ENCODE data around the gene FRMPD2. TPM values are rescaled to one million over a fixed set of nuclear protein-coding genes. Genes with fewer than 3 reads are reported as not detected.
"Not testable (repeated sequence)": the region's sequence is repeated elsewhere in the genome, so short reads cannot be mapped to it uniquely, and the experiment has no call there.

The FRMPD2 gene
- total RNA-seq, 1 experiment from 2014 or later, result 1.1 TPM

- H3K4me1 Mint-ChIP-seq; POLR2A ChIA-PET; DNase-seq (ENCODE audit: low spot score); CTCF ChIA-PET; H3K27me3 Mint-ChIP-seq (ENCODE audit: low read depth); H3K36me3 Mint-ChIP-seq; H3K4me3 Mint-ChIP-seq; H3K9me3 Mint-ChIP-seq; H3K27ac Mint-ChIP-seq: not testable (repeated sequence)
- peak; percentile 60 for ATAC-seq
Measured at GRCh38 chr10:48139953-48140850, 134.3 kb downstream of the FRMPD2 start.

DNA sequence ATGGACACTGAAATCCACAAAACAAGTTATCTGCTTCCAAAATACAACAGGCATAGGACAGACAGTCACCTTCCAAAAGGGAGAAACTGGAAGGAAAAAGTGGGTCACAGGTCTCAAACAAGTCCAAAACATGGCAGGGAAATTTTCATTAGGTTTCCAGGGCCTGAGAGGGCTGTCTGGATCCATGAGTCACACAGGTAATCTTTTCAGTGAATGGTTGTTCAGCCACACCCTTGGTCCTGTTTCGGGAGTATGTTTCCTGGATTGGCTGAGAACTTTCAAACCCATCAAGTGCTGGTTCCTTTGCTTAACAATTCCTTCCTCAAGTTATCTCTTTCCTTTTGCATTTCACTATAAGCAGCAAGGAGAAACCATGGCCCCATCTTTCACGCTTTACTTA, 145.5 kb downstream of the FRMPD2 start:
- H3K27me3 Mint-ChIP-seq (ENCODE audit: low read depth); H3K27ac Mint-ChIP-seq; CTCF ChIA-PET; POLR2A ChIA-PET; DNase-seq (ENCODE audit: low spot score); H3K9me3 Mint-ChIP-seq; ATAC-seq; H3K4me3 Mint-ChIP-seq; H3K4me1 Mint-ChIP-seq; H3K36me3 Mint-ChIP-seq: not testable (repeated sequence)

DNA sequence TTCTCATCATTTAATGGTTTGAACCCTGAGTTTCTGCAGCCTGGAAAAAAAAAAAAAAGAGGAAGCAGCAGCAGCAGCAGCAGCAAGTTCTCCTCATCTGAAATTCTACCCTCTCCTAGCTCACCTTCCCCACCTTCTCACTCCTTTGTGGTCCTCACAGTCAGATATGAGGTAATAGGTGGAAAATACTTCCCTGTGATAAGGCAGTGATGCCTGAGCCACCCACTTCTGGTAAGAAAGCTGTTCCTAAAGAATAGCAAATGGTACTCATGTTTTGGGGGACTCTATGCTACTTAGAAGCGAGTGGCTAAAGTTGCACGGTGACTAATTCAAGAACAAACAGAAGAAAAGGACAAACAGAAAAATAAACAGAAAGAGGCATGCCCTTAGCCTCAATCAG, 148.2 kb downstream of the FRMPD2 start:
- H3K4me3 Mint-ChIP-seq; POLR2A ChIA-PET; H3K9me3 Mint-ChIP-seq; H3K36me3 Mint-ChIP-seq; CTCF ChIA-PET; H3K27me3 Mint-ChIP-seq (ENCODE audit: low read depth); H3K27ac Mint-ChIP-seq; DNase-seq (ENCODE audit: low spot score); H3K4me1 Mint-ChIP-seq; ATAC-seq: not testable (repeated sequence)

- H3K4me3 Mint-ChIP-seq; ATAC-seq; H3K27me3 Mint-ChIP-seq (ENCODE audit: low read depth); H3K36me3 Mint-ChIP-seq; CTCF ChIA-PET; POLR2A ChIA-PET; DNase-seq (ENCODE audit: low spot score); H3K4me1 Mint-ChIP-seq; H3K27ac Mint-ChIP-seq; H3K9me3 Mint-ChIP-seq: not testable (repeated sequence)
Measured at GRCh38 chr10:48125631-48126030, 148.9 kb downstream of the FRMPD2 start.

GRCh38 chr10:48122618-48123017, 151.9 kb downstream of the FRMPD2 start:
- H3K27me3 Mint-ChIP-seq (ENCODE audit: low read depth); ATAC-seq; DNase-seq (ENCODE audit: low spot score); CTCF ChIA-PET; H3K9me3 Mint-ChIP-seq; H3K4me3 Mint-ChIP-seq; POLR2A ChIA-PET; H3K27ac Mint-ChIP-seq; H3K4me1 Mint-ChIP-seq; H3K36me3 Mint-ChIP-seq: not testable (repeated sequence)

DNA sequence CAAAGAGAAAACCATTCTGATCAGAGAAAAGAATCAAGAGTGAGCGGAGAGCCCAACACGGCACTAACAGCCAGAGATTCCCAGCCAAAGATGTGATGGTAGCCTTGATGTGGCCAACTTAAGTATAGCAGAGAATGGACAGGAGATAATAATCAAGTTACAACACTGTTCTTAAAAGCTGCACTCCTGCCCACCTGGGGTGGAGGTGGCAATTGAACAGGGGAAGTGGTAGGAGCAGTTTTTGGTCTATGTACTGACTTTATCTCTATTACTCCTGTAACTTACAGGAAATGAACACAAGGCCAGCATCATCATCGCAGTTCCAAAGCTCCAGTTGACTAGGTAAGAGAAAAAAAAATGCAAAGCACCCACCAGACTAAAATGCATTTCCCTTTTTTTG, 164.2 kb downstream of the FRMPD2 start:
- peak; percentile 28 for ATAC-seq
- H3K27ac Mint-ChIP-seq; CTCF ChIA-PET; H3K4me1 Mint-ChIP-seq; DNase-seq (ENCODE audit: low spot score); H3K36me3 Mint-ChIP-seq; H3K27me3 Mint-ChIP-seq (ENCODE audit: low read depth); H3K9me3 Mint-ChIP-seq; POLR2A ChIA-PET; H3K4me3 Mint-ChIP-seq: not testable (repeated sequence)

Other genes with a start within 250 kb of the FRMPD2 start
- 52.9 to 58.7 TPM (median 56.6 TPM) in 3 replicates for gene MAPK8, start 32.0 kb upstream of the FRMPD2 start, total RNA-seq (2021)

Data from WTC11 (cell line).